Stimulated activated CD4-positive, alpha-beta T cell treated with anti-CD3 and anti-CD28 coated beads, Interleukin-15, amount 100 ng/mL, for 1 hour (primary cell): ENCODE results near the gene INPP4B.
"Not testable (repeated sequence)": the region's sequence is repeated elsewhere in the genome, so short reads cannot be mapped to it uniquely, and the experiment has no call there.

ENCODE experiments used
- DNase-seq, 2 donors: peaks; one replicate each; pipeline ENCODE4 v3.0.0-alpha.2; 2020; ENCODE audit warnings: low read depth in 1 of 2, low spot score in 1 of 2

Gene INPP4B

GRCh38 chr4:142826503-142827241 lies 19.4 kb downstream of the INPP4B start:
- no peak for DNase-seq

GRCh38 chr4:142824368-142824767 lies 21.7 kb downstream of the INPP4B start:
- no peak for DNase-seq

- DNase-seq: no peak
These were observed 22.3 kb downstream of the INPP4B start for GRCh38 chr4:142823796-142824195.

GRCh38 chr4:142818476-142818875 lies 27.6 kb downstream of the INPP4B start:
- DNase-seq: no peak

- DNase-seq: no peak
These were observed 28.1 kb downstream of the INPP4B start for GRCh38 chr4:142818031-142818430.

- DNase-seq: no peak
These were observed 28.7 kb downstream of the INPP4B start for GRCh38 chr4:142817442-142817841.

- DNase-seq: no peak
These were observed 30.3 kb downstream of the INPP4B start for GRCh38 chr4:142815834-142816233.

- no peak for DNase-seq
These were observed 32.7 kb downstream of the INPP4B start for GRCh38 chr4:142813388-142813787.

- DNase-seq: no peak
These were observed 34.0 kb downstream of the INPP4B start for GRCh38 chr4:142812091-142812490.

- no peak for DNase-seq
These were observed 35.1 kb downstream of the INPP4B start for GRCh38 chr4:142811034-142811433.

GRCh38 chr4:142809559-142809958 lies 36.5 kb downstream of the INPP4B start:
- no peak for DNase-seq

- DNase-seq: not testable (repeated sequence)
These were observed 42.2 kb downstream of the INPP4B start for GRCh38 chr4:142803879-142804278.

- no peak for DNase-seq
These were observed 44.1 kb downstream of the INPP4B start for GRCh38 chr4:142801966-142802365.

- DNase-seq: no peak
These were observed 65.0 kb downstream of the INPP4B start for GRCh38 chr4:142781114-142781513.

- no peak for DNase-seq
These were observed 67.2 kb downstream of the INPP4B start for GRCh38 chr4:142778900-142779299.

GRCh38 chr4:142778430-142778829 lies 67.7 kb downstream of the INPP4B start:
- no peak for DNase-seq

- DNase-seq: no peak
These were observed 68.9 kb downstream of the INPP4B start for GRCh38 chr4:142777045-142777743.

GRCh38 chr4:142776026-142776425 lies 70.1 kb downstream of the INPP4B start:
- no peak for DNase-seq

GRCh38 chr4:142773505-142773904 lies 72.6 kb downstream of the INPP4B start:
- DNase-seq: no peak

GRCh38 chr4:142762280-142762679 lies 83.8 kb downstream of the INPP4B start:
- DNase-seq: no peak

- DNase-seq: no peak
These were observed 93.8 kb downstream of the INPP4B start for GRCh38 chr4:142752202-142752786.

- no peak for DNase-seq
These were observed 102.8 kb downstream of the INPP4B start for GRCh38 chr4:142743121-142743825.
